CD14-positive monocyte (primary cell): ENCODE measurements around the gene ATXN7L1. TPM values are rescaled to one million over a fixed set of nuclear protein-coding genes. Genes with fewer than 3 reads are reported as not detected.
"Not testable (repeated sequence)": the region's sequence is repeated elsewhere in the genome, so short reads cannot be mapped to it uniquely, and the experiment has no call there.

Experiments
- DNase-seq, 3 donors: peaks; one replicate each; pipeline ENCODE4 v3.0.0-alpha.2; 2011 to 2022
- H2AFZ ChIP-seq: 2 replicates; pipeline ENCODE4 v1.6.0; 2012; ENCODE audit warnings: mild to moderate bottlenecking, low read depth, low read length, inconsistent platforms; ENCODE audit not compliant: insufficient read depth, poor library complexity, severe bottlenecking
- H3K27ac ChIP-seq, 2 donors: 1 replicate in 1 of 2; 2 replicates in 1 of 2; pipeline ENCODE4 v1.5.1; 2012 to 2013; ENCODE audit warnings: low read length in 2 of 2, control low read depth in 1 of 2, inconsistent platforms in 1 of 2, low read depth in 1 of 2, mild to moderate bottlenecking in 1 of 2
- H3K27me3 ChIP-seq, 2 donors: one replicate each; pipeline versions ENCODE4 v1.6.0 to v1.6.1; 2011 to 2013; ENCODE audit warnings: low read length in 2 of 2; ENCODE audit not compliant: control insufficient read depth in 2 of 2, insufficient read depth in 2 of 2
- H3K36me3 ChIP-seq, 2 donors: replicated peaks in 1 of 2; 1 replicate in 1 of 2; 2 replicates in 1 of 2; pipeline versions ENCODE4 v1.5.1 to v1.6.1; 2012 to 2013; ENCODE audit warnings: low read length in 2 of 2, control low read depth in 1 of 2, inconsistent platforms in 1 of 2, mild to moderate bottlenecking in 1 of 2; ENCODE audit not compliant: insufficient read depth in 2 of 2, control insufficient read depth in 1 of 2
- H3K4me1 ChIP-seq, 2 donors: 1 replicate in 1 of 2; 2 replicates in 1 of 2; pipeline versions ENCODE4 v1.5.1 to v1.6.1; 2012 to 2013; ENCODE audit warnings: low read length in 2 of 2, control low read depth in 1 of 2, inconsistent platforms in 1 of 2, mild to moderate bottlenecking in 1 of 2, moderate library complexity in 1 of 2; ENCODE audit not compliant: insufficient read depth in 2 of 2, control insufficient read depth in 1 of 2
- H3K4me2 ChIP-seq: replicated peaks from 2 replicates; pipeline ENCODE3; 2012; ENCODE audit warnings: low read length, moderate library complexity, mild to moderate bottlenecking; ENCODE audit not compliant: poor library complexity, severe bottlenecking; ENCODE audit errors: extremely low read depth
- H3K4me3 ChIP-seq, 3 experiments: fragments of 200-600 bp in 1 of 3; sonication (generic) in 1 of 3; replicated peaks in 1 of 3; 1 replicate in 2 of 3; 2 replicates in 1 of 3; pipeline ENCODE4 v1.5.1; 2011 to 2013; ENCODE audit warnings: low read length in 3 of 3, mild to moderate bottlenecking in 3 of 3, control low read depth in 2 of 3, low read depth in 2 of 3, inconsistent platforms in 1 of 3, moderate library complexity in 1 of 3
- H3K79me2 ChIP-seq: 2 replicates; pipeline ENCODE4 v1.6.0; 2012; ENCODE audit warnings: mild to moderate bottlenecking, control low read depth, inconsistent platforms, low read length, moderate library complexity; ENCODE audit not compliant: insufficient read depth
- H3K9ac ChIP-seq: 2 replicates; pipeline ENCODE4 v1.6.0; 2017; ENCODE audit warnings: low read length, mild to moderate bottlenecking; ENCODE audit not compliant: insufficient read depth, poor library complexity, severe bottlenecking
- H3K9me3 ChIP-seq, 2 donors: replicated peaks in 1 of 2; 1 replicate in 1 of 2; 2 replicates in 1 of 2; pipeline versions ENCODE4 v1.5.1 to v1.6.1; 2012 to 2013; ENCODE audit warnings: low read length in 2 of 2, control low read depth in 1 of 2; ENCODE audit not compliant: control insufficient read depth in 1 of 2, insufficient read depth in 1 of 2
- H4K20me1 ChIP-seq: 2 replicates; pipeline ENCODE4 v1.6.0; 2012; ENCODE audit warnings: mild to moderate bottlenecking, low read length, control low read depth, moderate library complexity; ENCODE audit not compliant: insufficient read depth
- H3K27ac Mint-ChIP-seq, 7 donors: one replicate each; pipeline ENCODE4 v1.8.0; 2020; ENCODE audit warnings: mild to moderate bottlenecking in 7 of 7, mixed read lengths in 7 of 7, moderate library complexity in 6 of 7, inconsistent platforms in 2 of 7
- H3K27me3 Mint-ChIP-seq, 3 donors: one replicate each; pipeline ENCODE4 v1.8.0; 2021 to 2022; ENCODE audit warnings: low read depth in 3 of 3, mild to moderate bottlenecking in 3 of 3, mixed read lengths in 3 of 3, moderate library complexity in 3 of 3, inconsistent platforms in 1 of 3
- H3K36me3 Mint-ChIP-seq, 2 donors: one replicate each; pipeline ENCODE4 v1.8.0; 2020; ENCODE audit warnings: mixed read lengths in 2 of 2, inconsistent platforms in 1 of 2, mild to moderate bottlenecking in 1 of 2
- H3K4me1 Mint-ChIP-seq: one replicate; pipeline ENCODE4 v1.8.0; 2020; ENCODE audit warnings: mild to moderate bottlenecking, mixed read lengths
- H3K4me3 Mint-ChIP-seq, 2 donors: one replicate each; pipeline ENCODE4 v1.8.0; 2020; ENCODE audit warnings: mild to moderate bottlenecking in 2 of 2, mixed read lengths in 2 of 2, moderate library complexity in 1 of 2
- H3K9me3 Mint-ChIP-seq, 7 donors: one replicate each; pipeline ENCODE4 v1.8.0; 2020 to 2022; ENCODE audit warnings: mixed read lengths in 7 of 7, mild to moderate bottlenecking in 6 of 7, moderate library complexity in 6 of 7, inconsistent platforms in 2 of 7
- CTCF ChIP-seq: fragments of 200-600 bp; IDR thresholded peaks from one replicate; pipeline ENCODE4 v1.8.0; 2022; ENCODE audit warnings: antibody characterized with exemption, mild to moderate bottlenecking
- WGBS: methylation state at CpG from one replicate; pipeline ENCODE4 v1.1.5; 2013; ENCODE audit warnings: missing lambda C conversion rate; ENCODE audit not compliant: insufficient coverage; 5-methylcytosine and 5-hydroxymethylcytosine counted together
- intact Hi-C, 2 donors: fragments of 100-400 bp; cut with micrococcal nuclease; formaldehyde crosslinking; loops; one replicate each; pipeline versions ENCODE4 v1.15.0 to v1.15.1; 2023
- polyA plus RNA-seq, 3 donors: library from polyadenylated mRNA; depleted of rRNA in 1 of 3; unstranded in 2 of 3; stranded (reverse) in 1 of 3; fragments of 300-500 nt in 2 of 3; fragments of >200 nt in 1 of 3; fragmentation: Illumina TruSeq in 2 of 3; gene quantifications; 1 replicate in 2 of 3; 2 replicates in 1 of 3; pipeline ENCODE4 v1.2.3, GENCODE V29; 2012 to 2021

Gene ATXN7L1
- polyA plus RNA-seq, 3 donors = 4.5 to 12.2 (median 11.2) TPM

GRCh38 chr7:105886776-105887175, 10.4 kb upstream of the ATXN7L1 start:
- Histone ChIP-seq H3K4me2 (no peak overlapping the region), H3K27me3 (peaks cover 0 to 5% of the 10 kb centered on the region in 2 donors), H3K9me3 (no peaks in the 10 kb centered on the region), H3K36me3 (no peaks in the 10 kb centered on the region), H3K4me3 (no peak overlapping the region), H3K4me1 (no peaks in the 10 kb centered on the region), H2AFZ (no peak overlapping the region), H3K79me2 (no peaks in the 10 kb centered on the region), H4K20me1 (no peaks in the 10 kb centered on the region), H3K27ac (no peak overlapping the region), H3K9ac (no peak overlapping the region)
- Mint-ChIP-seq H3K27ac (no peak overlapping the region), H3K4me1 (no peaks in the 10 kb centered on the region), H3K36me3 (no peaks in the 10 kb centered on the region), H3K9me3 (peaks cover 2 to 7% (median 4%) of the 10 kb centered on the region in 7 donors), H3K27me3 (peaks cover 0 to 9% (median 5%) of the 10 kb centered on the region in 3 donors), H3K4me3 (no peak overlapping the region)
- no peak for TF ChIP-seq CTCF
- intact Hi-C loops = no loop called here
- 100% methylated on average over 1 of the region's 2 CpGs for WGBS
- DNase-seq = no peak

- intact Hi-C loops = no loop called here
- Mint-ChIP-seq H3K27ac (no peak overlapping the region), H3K4me3 (no peak overlapping the region), H3K36me3 (no peaks in the 10 kb centered on the region), H3K27me3 (peaks cover 0 to 9% (median 6%) of the 10 kb centered on the region in 3 donors), H3K9me3 (peaks cover 2 to 7% (median 4%) of the 10 kb centered on the region in 7 donors), H3K4me1 (no peaks in the 10 kb centered on the region)
- Histone ChIP-seq H3K9me3 (no peaks in the 10 kb centered on the region), H3K4me1 (no peaks in the 10 kb centered on the region), H3K27me3 (peaks cover 0 to 3% of the 10 kb centered on the region in 2 donors), H2AFZ (no peak overlapping the region), H3K27ac (no peak overlapping the region), H3K36me3 (no peaks in the 10 kb centered on the region), H3K4me2 (no peak overlapping the region), H4K20me1 (no peaks in the 10 kb centered on the region), H3K79me2 (no peaks in the 10 kb centered on the region), H3K4me3 (no peak overlapping the region), H3K9ac (no peak overlapping the region)
- no peak for DNase-seq
- no peak for TF ChIP-seq CTCF
- no CpG with 5 or more reads among the region's 6 CpGs for WGBS
Measured at GRCh38 chr7:105885387-105886111, 9.2 kb upstream of the ATXN7L1 start.

- H3K27ac Mint-ChIP-seq, intact Hi-C loops, H4K20me1 ChIP-seq, H2AFZ ChIP-seq, H3K36me3 Mint-ChIP-seq, H3K79me2 ChIP-seq, H3K9me3 Mint-ChIP-seq, H3K9me3 ChIP-seq, DNase-seq, H3K9ac ChIP-seq, H3K4me2 ChIP-seq, H3K4me1 Mint-ChIP-seq, H3K27ac ChIP-seq, H3K4me3 Mint-ChIP-seq, H3K4me1 ChIP-seq, H3K4me3 ChIP-seq, H3K36me3 ChIP-seq: not testable (repeated sequence)
- peaks cover 6 to 13% of the 10 kb centered on the region in 2 donors for H3K27me3 ChIP-seq
- WGBS = 100% methylated on average over 1 of the region's 6 CpGs
- peaks cover 9 to 17% (median 16%) of the 10 kb centered on the region in 3 donors for H3K27me3 Mint-ChIP-seq
Measured at GRCh38 chr7:105883179-105883578, 6.8 kb upstream of the ATXN7L1 start.
